ENCODE results near the gene DNER. TPM values are rescaled to one million over a fixed set of nuclear protein-coding genes. Genes with fewer than 3 reads are reported as not detected.
A peak's percentile ranks its signal among the peaks of the same experiment; 100 is the strongest.
"Not testable (repeated sequence)": the region's sequence is repeated elsewhere in the genome, so short reads cannot be mapped to it uniquely, and the experiment has no call there.

Gene DNER
- total and polyA plus RNA-seq, 2 of the 13 experiments (the other 11 are each of a cell fraction or from before 2014, with no cell fraction given) = not detected

DNA sequence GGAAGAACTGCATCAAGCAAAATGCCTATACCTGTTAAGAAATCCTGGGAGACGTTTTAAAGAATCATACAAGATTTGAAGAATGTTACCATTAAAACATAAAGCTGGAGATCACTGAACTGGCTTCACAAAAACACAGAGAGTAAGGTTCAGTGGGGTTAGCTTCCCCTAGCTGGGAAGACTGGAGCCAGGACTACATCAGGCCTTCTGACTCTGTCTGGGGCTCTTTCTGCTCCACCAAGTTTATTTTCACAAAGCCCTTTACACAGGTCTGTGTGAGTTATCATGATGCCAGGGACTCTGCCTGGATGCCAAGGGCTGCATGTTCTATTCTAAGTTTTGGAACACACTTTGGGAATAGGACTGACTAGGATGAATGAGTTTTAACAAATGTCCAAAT lies 47.3 kb upstream of the DNER start:
- no TSS peak for BruUV-seq (replicated peaks)
- WGBS (ENCODE audit: low lambda C conversion rate) = 46% methylated on average over 1 of the region's 1 CpG
- TF ChIP-seq ZNF780A (CRISPR knock-in tag; IDR thresholded peaks at IDR 0.05) (no peak), ZNF333 (CRISPR knock-in tag; IDR thresholded peaks at IDR 0.05; ENCODE audit: borderline replicate concordance) (no peak), SNAPC2 (CRISPR knock-in tag; IDR thresholded peaks at IDR 0.05) (no peak), DPF2 (CRISPR knock-in tag; IDR thresholded peaks at IDR 0.05; ENCODE audit: borderline replicate concordance, low read depth) (no peak), ZNF142 (CRISPR knock-in tag; IDR thresholded peaks at IDR 0.05) (no peak), KDM4B (CRISPR knock-in tag; IDR thresholded peaks at IDR 0.05) (no peak), ZNF160 (CRISPR knock-in tag; IDR thresholded peaks at IDR 0.05) (no peak), ZNF773 (CRISPR knock-in tag; IDR thresholded peaks at IDR 0.05; ENCODE audit: borderline replicate concordance) (no peak), SMC3 (IDR thresholded peaks at IDR 0.05; ENCODE audit: low read length) (no peak), HINFP (CRISPR knock-in tag; IDR thresholded peaks at IDR 0.05; ENCODE audit: low read depth) (no peak)
- TF ChIP-seq, protein P1, sequence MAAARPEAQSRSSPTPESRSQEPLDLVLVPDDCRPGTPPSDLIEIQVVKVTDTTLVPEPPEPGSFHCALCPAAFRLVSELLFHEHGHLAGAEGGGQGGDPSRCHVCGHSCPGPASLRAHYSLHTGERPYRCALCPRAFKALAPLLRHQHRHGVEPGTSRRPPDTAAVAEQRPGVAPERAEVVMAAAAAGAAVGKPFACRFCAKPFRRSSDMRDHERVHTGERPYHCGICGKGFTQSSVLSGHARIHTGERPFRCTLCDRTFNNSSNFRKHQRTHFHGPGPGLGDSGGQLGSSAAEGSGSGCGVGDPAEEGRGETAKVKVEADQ (CRISPR knock-in tag; IDR thresholded peaks at IDR 0.05; ENCODE audit: borderline replicate concordance) = no peak
- ATAC-seq (peak; percentile 51), DNase-seq (ENCODE audit: low spot score) (no peak), FAIRE-seq (no peak)
- no peak overlapping the region for H3K4me3 ChIP-seq (replicated peaks in 1 of 3; ENCODE audit: insufficient read depth in 1 of 3, low read depth in 2 of 3, low read length in 3 of 3)
- no peaks in the 10 kb centered on the region for H3K79me2 ChIP-seq (ENCODE audit: insufficient read depth, low read length)
- H3K9me3 ChIP-seq (ENCODE audit: low read length) = no peaks in the 10 kb centered on the region
- H3K27me3 ChIP-seq (ENCODE audit: control insufficient read depth in 1 of 2, insufficient read depth in 2 of 2, low read length in 2 of 2) = no peaks in the 10 kb centered on the region
- H3K4me1 ChIP-seq (ENCODE audit: insufficient read depth, low read length) = no peaks in the 10 kb centered on the region; the same call in 1 of the 2 replicates
- no peak overlapping the region for H3K27ac ChIP-seq (ENCODE audit: extremely low read length, insufficient read depth, low read length)
- H3K9ac ChIP-seq (ENCODE audit: insufficient read depth, low read depth, low read length) = no peak overlapping the region
- H2AFZ ChIP-seq (ENCODE audit: low read length) = no peak overlapping the region
- no peak overlapping the region for H3K4me2 ChIP-seq (ENCODE audit: low read depth, low read length)
- H3K36me3 ChIP-seq (replicated peaks in 1 of 2; ENCODE audit: control insufficient read depth in 1 of 2, insufficient read depth in 2 of 2, low read length in 2 of 2) = peaks cover 2 to 24% of the 10 kb centered on the region in 2 experiments; a peak in 4 of 5 replicates
- no peaks in the 10 kb centered on the region for H4K20me1 ChIP-seq (ENCODE audit: insufficient read depth, low read length)
- in situ Hi-C loops (cut with HindIII; ENCODE audit: extremely low pct_ligation_motif_present, low pct_unique_long_range_greater_than_20kb) (no loop called here), intact Hi-C loops (cut with micrococcal nuclease; ENCODE audit: unreplicated experiment) (no loop called here)
- ChIA-PET POLR2A (no interaction called here), CTCF (ENCODE audit: low intra/inter-chr PET ratio, low total read pairs) (no interaction called here)

GRCh38 chr2:229757462-229757861 lies 43.1 kb upstream of the DNER start:
- H3K27ac ChIP-seq (ENCODE audit: extremely low read length, insufficient read depth, low read length); POLR2A ChIA-PET; H3K9me3 ChIP-seq (ENCODE audit: low read length); H3K36me3 ChIP-seq (replicated peaks in 1 of 2; ENCODE audit: control insufficient read depth in 1 of 2, insufficient read depth in 2 of 2, low read length in 2 of 2); H3K4me2 ChIP-seq (ENCODE audit: low read depth, low read length); H3K27me3 ChIP-seq (ENCODE audit: control insufficient read depth in 1 of 2, insufficient read depth in 2 of 2, low read length in 2 of 2); FAIRE-seq; BruUV-seq (replicated peaks); H3K79me2 ChIP-seq (ENCODE audit: insufficient read depth, low read length); DNase-seq (ENCODE audit: low spot score); H3K9ac ChIP-seq (ENCODE audit: insufficient read depth, low read depth, low read length); H2AFZ ChIP-seq (ENCODE audit: low read length); H3K4me3 ChIP-seq (replicated peaks in 1 of 3; ENCODE audit: insufficient read depth in 1 of 3, low read depth in 2 of 3, low read length in 3 of 3); CTCF ChIA-PET (ENCODE audit: low intra/inter-chr PET ratio, low total read pairs); ATAC-seq; intact Hi-C loops (cut with micrococcal nuclease; ENCODE audit: unreplicated experiment); in situ Hi-C loops (cut with HindIII; ENCODE audit: extremely low pct_ligation_motif_present, low pct_unique_long_range_greater_than_20kb); H4K20me1 ChIP-seq (ENCODE audit: insufficient read depth, low read length): not testable (repeated sequence)
- peaks cover 14% of the 10 kb centered on the region for H3K4me1 ChIP-seq (ENCODE audit: insufficient read depth, low read length)
- 91% methylated on average over 10 of the region's 10 CpGs for WGBS (ENCODE audit: low lambda C conversion rate)

Measured in HepG2 (cell line).